Measurements from ENCODE around the gene PLA1A.

PLA1A gene

GRCh38 chr3:119659606-119660291 lies 62.1 kb downstream of the PLA1A start:
- Histone ChIP-seq H3K9me3 (ENCODE audit: insufficient read depth, low read length) (no peaks in the 10 kb centered on the region), H3K4me1 (ENCODE audit: insufficient read depth, insufficient read length) (no peaks in the 10 kb centered on the region), H3K27me3 (ENCODE audit: insufficient read depth, insufficient read length) (no peaks in the 10 kb centered on the region), H3K4me3 (ENCODE audit: insufficient read length, low read depth) (no peak overlapping the region), H3K36me3 (ENCODE audit: insufficient read depth, insufficient read length, low read length) (no peaks in the 10 kb centered on the region), H3K9ac (ENCODE audit: insufficient read length, low read depth) (no peak overlapping the region)
- DNase-seq (ENCODE audit: low read depth, low spot score) = no peak
- TF ChIP-seq ZNF274 (IDR thresholded peaks at IDR 0.05; ENCODE audit: low read depth, low read length) (no peak), SUZ12 (IDR thresholded peaks at IDR 0.05; ENCODE audit: extremely low read depth, insufficient read depth, insufficient read length) (no peak), YY1 (IDR thresholded peaks at IDR 0.05; ENCODE audit: insufficient read depth, insufficient read length) (no peak)

- no peak for TF ChIP-seq YY1 (IDR thresholded peaks at IDR 0.05; ENCODE audit: insufficient read depth, insufficient read length)
- TF ChIP-seq SUZ12 (IDR thresholded peaks at IDR 0.05; ENCODE audit: extremely low read depth, insufficient read depth, insufficient read length) = no peak
- no peak for TF ChIP-seq ZNF274 (IDR thresholded peaks at IDR 0.05; ENCODE audit: low read depth, low read length)
- Histone ChIP-seq H3K9ac (ENCODE audit: insufficient read length, low read depth) (no peak within 1 kb of the TSS), H3K4me1 (ENCODE audit: insufficient read depth, insufficient read length) (no peaks in the 10 kb centered on the region), H3K9me3 (ENCODE audit: insufficient read depth, low read length) (no peaks in the 10 kb centered on the region), H3K4me3 (ENCODE audit: insufficient read length, low read depth) (no peak within 1 kb of the TSS), H3K36me3 (ENCODE audit: insufficient read depth, insufficient read length, low read length) (no peaks in the 10 kb centered on the region), H3K27me3 (ENCODE audit: insufficient read depth, insufficient read length) (no peaks in the 10 kb centered on the region)
- DNase-seq (ENCODE audit: low read depth, low spot score) = no peak
These were observed 63.1 kb downstream of the PLA1A start, which contains the start of gene POPDC2 for GRCh38 chr3:119660474-119661440. Gene POPDC2 (minus strand): TSS chr3:119660589. CDS start chr3:119660423, 166 bp downstream.

- Histone ChIP-seq H3K9me3 (ENCODE audit: insufficient read depth, low read length) (no peaks in the 10 kb centered on the region), H3K36me3 (ENCODE audit: insufficient read depth, insufficient read length, low read length) (no peaks in the 10 kb centered on the region), H3K4me3 (ENCODE audit: insufficient read length, low read depth) (no peak overlapping the region), H3K4me1 (ENCODE audit: insufficient read depth, insufficient read length) (no peaks in the 10 kb centered on the region), H3K9ac (ENCODE audit: insufficient read length, low read depth) (no peak overlapping the region), H3K27me3 (ENCODE audit: insufficient read depth, insufficient read length) (no peaks in the 10 kb centered on the region)
- no peak for DNase-seq (ENCODE audit: low read depth, low spot score)
- TF ChIP-seq SUZ12 (IDR thresholded peaks at IDR 0.05; ENCODE audit: extremely low read depth, insufficient read depth, insufficient read length) = no peak
- no peak for TF ChIP-seq YY1 (IDR thresholded peaks at IDR 0.05; ENCODE audit: insufficient read depth, insufficient read length)
- no peak for TF ChIP-seq ZNF274 (IDR thresholded peaks at IDR 0.05; ENCODE audit: low read depth, low read length)
These were observed 65.1 kb downstream of the PLA1A start for GRCh38 chr3:119662604-119663373.

- no peaks in the 10 kb centered on the region for H3K9me3 ChIP-seq (ENCODE audit: insufficient read depth, low read length)
- no peaks in the 10 kb centered on the region for H3K4me1 ChIP-seq (ENCODE audit: insufficient read depth, insufficient read length)
- no peaks in the 10 kb centered on the region for H3K27me3 ChIP-seq (ENCODE audit: insufficient read depth, insufficient read length)
- H3K4me3 ChIP-seq (ENCODE audit: insufficient read length, low read depth) = no peak overlapping the region
- peaks cover 4% of the 10 kb centered on the region for H3K36me3 ChIP-seq (ENCODE audit: insufficient read depth, insufficient read length, low read length)
- no peak for DNase-seq (ENCODE audit: low read depth, low spot score)
- no peak overlapping the region for H3K9ac ChIP-seq (ENCODE audit: insufficient read length, low read depth)
- TF ChIP-seq SUZ12 (IDR thresholded peaks at IDR 0.05; ENCODE audit: extremely low read depth, insufficient read depth, insufficient read length) (no peak), ZNF274 (IDR thresholded peaks at IDR 0.05; ENCODE audit: low read depth, low read length) (no peak), YY1 (IDR thresholded peaks at IDR 0.05; ENCODE audit: insufficient read depth, insufficient read length) (no peak)
These were observed 66.2 kb downstream of the PLA1A start for GRCh38 chr3:119663885-119664284.

- DNase-seq (ENCODE audit: low read depth, low spot score) = no peak
- Histone ChIP-seq H3K36me3 (ENCODE audit: insufficient read depth, insufficient read length, low read length) (peaks cover 5% of the 10 kb centered on the region), H3K9ac (ENCODE audit: insufficient read length, low read depth) (no peak overlapping the region), H3K9me3 (ENCODE audit: insufficient read depth, low read length) (no peaks in the 10 kb centered on the region), H3K27me3 (ENCODE audit: insufficient read depth, insufficient read length) (no peaks in the 10 kb centered on the region), H3K4me3 (ENCODE audit: insufficient read length, low read depth) (no peak overlapping the region), H3K4me1 (ENCODE audit: insufficient read depth, insufficient read length) (no peaks in the 10 kb centered on the region)
- TF ChIP-seq ZNF274 (IDR thresholded peaks at IDR 0.05; ENCODE audit: low read depth, low read length) (no peak), YY1 (IDR thresholded peaks at IDR 0.05; ENCODE audit: insufficient read depth, insufficient read length) (no peak), SUZ12 (IDR thresholded peaks at IDR 0.05; ENCODE audit: extremely low read depth, insufficient read depth, insufficient read length) (no peak)
These were observed 66.7 kb downstream of the PLA1A start for GRCh38 chr3:119664370-119664769.

- H3K4me1 ChIP-seq (ENCODE audit: insufficient read depth, insufficient read length) = no peaks in the 10 kb centered on the region
- H3K36me3 ChIP-seq (ENCODE audit: insufficient read depth, insufficient read length, low read length) = peaks cover 7% of the 10 kb centered on the region
- no peaks in the 10 kb centered on the region for H3K9me3 ChIP-seq (ENCODE audit: insufficient read depth, low read length)
- DNase-seq (ENCODE audit: low read depth, low spot score) = no peak
- TF ChIP-seq SUZ12 (IDR thresholded peaks at IDR 0.05; ENCODE audit: extremely low read depth, insufficient read depth, insufficient read length) (no peak), YY1 (IDR thresholded peaks at IDR 0.05; ENCODE audit: insufficient read depth, insufficient read length) (no peak), ZNF274 (IDR thresholded peaks at IDR 0.05; ENCODE audit: low read depth, low read length) (no peak)
- no peak overlapping the region for H3K9ac ChIP-seq (ENCODE audit: insufficient read length, low read depth)
- no peaks in the 10 kb centered on the region for H3K27me3 ChIP-seq (ENCODE audit: insufficient read depth, insufficient read length)
- H3K4me3 ChIP-seq (ENCODE audit: insufficient read length, low read depth) = no peak overlapping the region
These were observed 67.2 kb downstream of the PLA1A start for GRCh38 chr3:119664850-119665379.
